Activated CD4-positive, alpha-beta T cell treated with anti-CD3 and anti-CD28 coated beads, Interleukin-10, Interleukin-2, amounts not matched to agents 100 ng/mL and 50 ng/mL, durations not matched to agents 16 hours and 8 hours (primary cell): Measurements from ENCODE around the gene FBXW4.

ENCODE experiments used
- DNase-seq: peaks from one replicate; pipeline ENCODE4 v3.0.0-alpha.2; 2020

Gene FBXW4

GRCh38 chr10:101578803-101579515 is 116.0 kb downstream of the FBXW4 start:
- no peak for DNase-seq

- no peak for DNase-seq
Measured at GRCh38 chr10:101578192-101578591, 116.8 kb downstream of the FBXW4 start.

GRCh38 chr10:101577121-101577871 is 117.7 kb downstream of the FBXW4 start:
- DNase-seq: no peak

GRCh38 chr10:101576211-101576863 is 118.6 kb downstream of the FBXW4 start:
- no peak for DNase-seq

- DNase-seq: no peak
Measured at GRCh38 chr10:101575580-101576210, 119.3 kb downstream of the FBXW4 start.

- no peak for DNase-seq
Measured at GRCh38 chr10:101575091-101575490, 119.9 kb downstream of the FBXW4 start.

GRCh38 chr10:101573885-101574753 is 120.9 kb downstream of the FBXW4 start:
- DNase-seq: no peak

GRCh38 chr10:101572785-101573184 is 122.2 kb downstream of the FBXW4 start:
- DNase-seq: no peak

GRCh38 chr10:101572126-101572525 is 122.8 kb downstream of the FBXW4 start:
- DNase-seq: no peak

GRCh38 chr10:101571271-101571925 is 123.6 kb downstream of the FBXW4 start:
- no peak for DNase-seq

GRCh38 chr10:101570428-101571270 is 124.3 kb downstream of the FBXW4 start:
- DNase-seq: no peak

- DNase-seq: peak; percentile 80
Measured at GRCh38 chr10:101569622-101570427, 125.1 kb downstream of the FBXW4 start.

GRCh38 chr10:101569323-101569621 is 125.7 kb downstream of the FBXW4 start:
- DNase-seq: no peak

- DNase-seq: no peak
Measured at GRCh38 chr10:101568054-101568745, 126.8 kb downstream of the FBXW4 start.

GRCh38 chr10:101567165-101568006 is 127.6 kb downstream of the FBXW4 start:
- peak; percentile 17 for DNase-seq

- DNase-seq: no peak
Measured at GRCh38 chr10:101566333-101567164, 128.4 kb downstream of the FBXW4 start.

GRCh38 chr10:101565936-101566332 is 129.0 kb downstream of the FBXW4 start:
- DNase-seq: no peak
